HG03457 (cell line): Measurements from ENCODE around the gene BMERB1.
"Not testable (repeated sequence)": the region's sequence is repeated elsewhere in the genome, so short reads cannot be mapped to it uniquely, and the experiment has no call there.

ENCODE experiments used
- ATAC-seq: cut with Tn5 transposase; IDR thresholded peaks from one replicate; pipeline ENCODE4 v1.9.1; 2021; ENCODE audit warnings: moderate number of reproducible peaks; ENCODE audit not compliant: unreplicated experiment

Gene BMERB1

DNA sequence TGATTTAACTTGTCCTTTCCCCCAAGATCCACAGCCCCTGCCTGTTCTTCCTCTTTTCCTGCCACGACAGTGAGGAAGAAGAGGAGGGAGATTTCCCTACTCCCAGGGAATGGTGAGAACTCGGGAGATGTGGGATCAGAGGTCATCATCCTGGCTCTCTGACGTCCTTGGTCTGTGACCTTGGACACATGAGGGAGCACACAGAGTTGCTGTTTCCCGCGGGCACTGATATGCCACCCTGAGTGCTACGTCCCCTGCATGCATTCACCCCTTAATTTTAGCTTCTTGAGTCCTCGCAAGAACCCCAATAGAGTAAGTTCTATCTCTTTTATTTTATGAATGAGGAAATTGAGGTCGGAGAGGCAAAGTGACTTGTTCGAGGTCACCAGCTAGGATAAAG, 85.4 kb downstream of the BMERB1 start:
- ATAC-seq, result no peak

DNA sequence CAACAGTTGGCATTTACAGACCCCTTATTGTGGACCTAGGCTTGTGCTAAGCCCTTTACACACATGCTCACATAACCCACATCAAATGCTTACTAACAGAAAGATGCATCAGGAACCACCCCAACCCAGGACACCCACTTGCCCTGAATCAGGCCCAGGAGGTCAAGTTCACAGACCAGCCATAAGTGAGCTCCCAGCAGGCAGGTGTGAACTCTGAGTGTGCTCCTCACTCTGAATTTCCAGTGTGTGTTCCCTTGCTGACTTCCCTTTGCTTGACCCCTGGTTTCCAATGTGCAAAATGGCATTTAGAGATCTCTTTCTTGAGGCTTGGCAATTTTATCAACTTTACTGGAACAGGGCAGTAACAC, 87.0 kb downstream of the BMERB1 start:
- ATAC-seq, result no peak

DNA sequence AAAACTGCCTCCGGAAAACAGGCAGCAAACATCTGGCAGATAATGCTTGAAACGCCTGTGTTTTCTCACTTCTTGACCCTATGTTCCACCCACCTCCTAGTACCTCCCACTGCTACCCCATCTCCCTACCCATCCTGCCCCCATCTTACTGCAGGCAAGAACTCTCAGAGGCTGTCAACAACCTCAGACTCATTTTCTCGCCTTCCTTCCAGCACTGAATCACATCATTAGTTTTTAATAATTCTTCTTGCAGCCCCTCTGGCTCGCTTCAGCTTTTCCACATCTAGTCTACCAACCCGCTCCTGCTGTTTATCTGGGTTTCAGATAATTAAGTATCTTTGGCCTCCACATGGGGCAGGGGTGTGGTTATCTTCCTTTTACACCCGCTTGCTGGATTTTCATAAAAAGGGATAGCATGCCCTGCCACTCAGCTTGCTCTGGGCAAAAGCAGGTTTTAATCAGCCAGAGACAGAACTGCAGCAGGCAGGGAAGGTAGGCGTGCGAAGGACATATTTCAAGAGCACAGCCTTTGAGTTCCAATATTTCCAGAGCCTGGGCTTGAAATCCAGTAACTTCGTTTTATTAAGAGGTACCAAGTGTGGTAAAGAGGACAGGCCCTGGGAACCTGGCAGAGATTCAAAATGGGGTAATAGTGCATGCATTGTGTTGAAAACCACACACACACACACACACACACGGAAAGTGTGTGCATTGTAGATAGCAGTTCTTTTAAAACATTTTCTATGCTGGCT, 87.5 kb downstream of the BMERB1 start:
- no peak for ATAC-seq

DNA sequence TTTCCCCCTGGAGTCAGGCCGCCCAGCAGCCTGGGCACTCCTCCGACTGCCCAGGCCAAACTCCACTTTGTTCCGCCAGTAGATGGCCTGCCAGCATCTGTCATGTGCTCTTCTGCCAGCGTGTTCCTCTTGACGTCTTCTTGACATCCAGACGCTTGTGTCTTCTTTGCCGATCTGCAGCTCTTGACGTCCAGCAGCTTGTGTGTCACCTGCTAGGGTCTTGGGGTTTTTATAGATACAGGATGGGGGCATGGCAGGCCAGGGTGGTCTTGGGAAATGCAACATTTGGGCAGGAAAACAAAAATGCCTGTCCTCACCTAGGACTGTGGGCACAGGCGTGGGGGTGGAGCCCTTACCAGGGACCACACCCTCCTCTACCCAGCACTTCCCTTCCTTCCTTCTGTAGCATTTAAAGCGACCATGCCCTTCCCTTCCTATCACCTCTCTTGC, 88.7 kb downstream of the BMERB1 start:
- no peak for ATAC-seq

DNA sequence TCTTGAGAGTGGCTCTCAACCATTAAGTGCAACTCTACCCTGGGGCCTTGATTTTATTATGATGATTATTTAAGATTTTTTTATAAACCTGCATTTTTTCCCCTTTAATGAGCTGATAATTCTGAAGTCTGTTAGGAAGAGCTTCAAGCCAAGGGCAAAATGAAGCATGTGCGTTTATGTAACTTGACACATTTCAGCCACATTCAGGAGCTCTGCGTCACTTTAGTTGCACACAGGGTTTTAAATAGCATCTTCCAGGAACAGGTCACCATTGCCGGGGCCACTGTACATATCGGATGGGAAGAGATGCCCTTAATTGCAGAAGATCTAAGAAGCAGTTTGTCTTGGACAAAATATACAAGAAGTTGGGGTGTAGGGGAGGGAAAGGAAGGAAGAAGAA, 89.6 kb downstream of the BMERB1 start:
- ATAC-seq, result no peak

DNA sequence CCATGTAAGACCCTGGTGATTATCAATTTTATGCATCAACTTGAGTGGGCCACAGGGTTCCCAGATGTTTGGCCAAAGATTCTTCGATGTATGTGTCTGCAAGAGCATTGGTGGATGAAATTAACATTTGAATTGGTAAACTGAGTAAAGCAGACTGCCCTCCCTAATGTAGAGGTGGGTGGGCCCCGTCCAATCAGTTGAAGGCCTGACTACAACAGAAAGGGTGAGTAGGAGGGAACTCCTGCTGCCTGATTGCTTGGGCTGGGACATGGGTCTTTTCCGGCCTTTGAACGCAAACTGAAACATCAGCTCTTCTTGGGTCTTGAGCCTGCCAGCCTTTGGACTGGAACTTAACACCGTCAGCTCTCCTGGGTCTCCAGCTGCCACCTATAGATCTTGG, 90.6 kb downstream of the BMERB1 start:
- no peak for ATAC-seq

DNA sequence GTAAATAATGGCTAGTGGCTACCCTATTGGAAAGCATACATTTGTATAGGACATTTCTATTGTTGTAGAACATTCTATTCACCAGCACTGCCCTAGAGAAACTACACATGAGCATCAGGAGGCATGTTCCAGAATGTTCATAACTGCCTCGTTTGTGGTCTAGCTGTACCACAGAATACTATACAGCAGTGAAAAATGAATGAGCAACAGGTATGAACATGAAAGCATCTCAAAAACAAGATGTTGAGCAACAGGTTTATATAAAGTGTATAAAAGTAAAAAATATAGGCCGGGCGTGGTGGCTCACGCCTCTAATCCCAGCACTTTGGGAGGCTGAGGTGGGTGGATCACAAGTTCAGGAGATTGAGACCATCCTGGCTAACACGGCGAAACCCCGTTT, 91.7 kb downstream of the BMERB1 start:
- no peak for ATAC-seq

DNA sequence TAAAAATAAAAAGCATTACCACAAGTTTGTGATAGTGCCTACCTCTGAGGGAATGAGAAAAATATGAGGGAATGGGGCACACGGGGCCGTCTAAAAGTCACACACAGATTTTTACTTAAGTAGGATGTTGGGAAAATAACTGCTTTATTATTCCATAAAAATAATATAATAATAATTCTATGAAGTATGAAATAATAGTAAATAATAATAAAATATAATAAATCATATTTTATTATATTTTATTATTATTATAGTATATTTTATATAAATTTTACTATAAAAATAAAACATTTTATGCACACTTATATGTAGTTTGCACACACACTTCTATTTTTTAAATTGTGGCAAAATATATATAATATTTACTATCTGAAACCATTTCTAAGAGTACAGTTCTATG, 92.3 kb downstream of the BMERB1 start:
- no peak for ATAC-seq

DNA sequence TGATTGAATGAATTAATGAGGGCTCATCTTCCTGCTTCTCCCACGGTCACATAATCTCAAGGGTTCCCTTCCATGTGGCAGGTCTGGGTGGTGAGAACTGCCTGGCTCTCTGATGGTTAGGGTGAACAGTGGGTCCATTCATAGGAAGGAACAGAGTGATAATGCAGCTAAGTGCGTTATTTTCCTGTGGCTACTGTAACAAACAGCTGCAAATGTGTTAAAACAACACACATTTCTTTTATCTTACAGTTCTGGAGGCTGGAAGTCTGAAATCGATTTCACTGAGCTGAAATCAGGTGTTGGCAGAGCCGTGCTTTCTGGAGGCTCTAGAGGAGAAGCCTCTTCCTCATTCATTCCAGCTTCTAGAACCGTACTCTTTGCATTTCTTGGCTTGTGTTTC, 95.3 kb downstream of the BMERB1 start:
- ATAC-seq, result no peak

DNA sequence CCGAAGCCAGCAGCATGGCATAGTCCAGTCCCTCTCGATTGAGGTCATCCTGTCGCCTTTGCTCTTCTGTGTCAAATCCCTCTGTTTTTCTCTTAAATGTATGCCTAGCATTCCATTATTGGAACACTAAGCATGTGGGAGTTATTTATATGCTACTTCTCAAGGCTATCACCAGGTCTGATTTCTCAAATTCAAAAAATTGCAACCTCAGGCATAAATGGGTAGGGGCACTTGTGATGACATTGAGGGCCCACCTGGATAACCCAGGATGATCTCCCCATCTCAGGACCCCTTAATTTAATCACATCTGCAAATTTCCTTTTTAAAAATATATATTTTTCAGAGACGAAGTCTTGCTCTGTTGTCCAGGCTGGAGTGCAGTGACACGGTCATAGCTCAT, 95.7 kb downstream of the BMERB1 start:
- no peak for ATAC-seq

DNA sequence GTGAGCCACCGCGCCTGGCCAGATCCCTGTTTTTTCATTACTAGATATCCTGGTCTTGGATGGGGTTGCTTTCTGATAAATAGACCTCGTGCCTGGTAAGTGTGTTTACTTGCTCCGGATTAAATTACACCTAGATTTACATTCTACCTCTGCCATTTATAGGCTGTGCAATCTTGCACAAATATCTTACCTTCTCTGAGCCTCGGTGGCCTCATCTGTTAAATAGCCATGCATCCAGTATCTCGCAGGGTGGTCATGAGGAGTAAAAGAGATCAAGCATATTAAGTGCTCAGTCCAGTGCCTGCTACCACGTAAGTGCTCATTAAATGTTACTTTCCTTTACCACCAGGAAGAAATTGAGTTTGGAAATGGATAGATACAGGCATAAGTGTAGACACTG, 98.4 kb downstream of the BMERB1 start:
- no peak for ATAC-seq

DNA sequence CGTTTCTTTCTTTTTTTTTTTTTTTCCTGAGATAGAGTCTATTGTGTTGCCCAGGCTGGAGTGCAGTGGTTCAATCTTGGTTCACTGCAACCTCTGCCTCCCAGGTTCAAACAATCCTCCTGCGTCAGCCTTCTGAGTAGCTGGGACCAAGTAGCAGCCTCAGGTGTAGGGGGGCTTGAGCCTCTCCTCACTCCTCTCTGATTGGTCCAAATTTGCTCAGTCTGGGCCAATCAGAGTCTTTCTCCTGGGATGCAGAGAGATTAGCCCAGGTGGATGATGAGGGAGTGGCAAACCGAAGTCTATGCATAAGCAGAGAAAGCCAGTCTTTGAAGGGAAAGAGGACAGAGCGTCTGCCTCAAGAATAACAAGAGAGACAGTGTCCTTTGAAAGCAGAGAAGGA, 99.0 kb downstream of the BMERB1 start:
- ATAC-seq, result no peak

DNA sequence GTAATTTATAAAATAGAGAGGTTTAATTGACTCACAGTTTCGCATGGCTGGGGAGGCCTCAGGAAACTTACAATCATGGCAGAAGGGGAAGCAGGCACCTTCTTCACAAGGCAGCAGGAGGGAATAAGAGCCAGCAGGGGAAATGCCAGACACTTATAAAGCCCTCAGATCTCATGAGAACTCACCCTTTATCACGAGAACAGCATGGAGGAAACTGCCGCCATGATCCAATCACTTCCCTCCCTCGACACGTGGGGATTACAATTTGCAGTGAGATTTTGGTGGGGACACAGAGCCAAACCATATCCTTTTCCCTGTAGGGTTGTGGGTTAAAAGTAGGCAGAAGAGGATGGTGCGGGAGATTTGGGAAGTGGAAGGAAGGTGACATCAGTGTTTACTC, 101.4 kb downstream of the BMERB1 start:
- no peak for ATAC-seq

DNA sequence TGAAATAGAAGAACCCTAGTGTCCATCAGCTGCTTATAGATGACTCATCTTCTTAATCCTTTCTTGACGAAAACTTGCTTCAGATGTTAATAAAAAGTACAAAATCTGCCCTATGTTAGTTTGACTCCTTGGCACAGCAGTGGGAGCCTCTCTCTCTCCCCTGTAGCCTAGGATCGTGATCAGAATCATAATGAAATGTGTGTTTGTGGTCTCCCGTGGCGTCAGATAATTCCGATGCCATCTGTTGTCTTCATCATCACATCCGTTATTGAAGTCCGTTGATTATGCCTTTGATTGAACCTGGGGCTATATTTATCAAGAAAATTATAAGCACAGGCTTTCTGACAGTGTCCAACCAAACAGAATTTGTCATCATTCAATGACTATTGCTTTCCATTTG, 102.5 kb downstream of the BMERB1 start:
- ATAC-seq, result no peak

DNA sequence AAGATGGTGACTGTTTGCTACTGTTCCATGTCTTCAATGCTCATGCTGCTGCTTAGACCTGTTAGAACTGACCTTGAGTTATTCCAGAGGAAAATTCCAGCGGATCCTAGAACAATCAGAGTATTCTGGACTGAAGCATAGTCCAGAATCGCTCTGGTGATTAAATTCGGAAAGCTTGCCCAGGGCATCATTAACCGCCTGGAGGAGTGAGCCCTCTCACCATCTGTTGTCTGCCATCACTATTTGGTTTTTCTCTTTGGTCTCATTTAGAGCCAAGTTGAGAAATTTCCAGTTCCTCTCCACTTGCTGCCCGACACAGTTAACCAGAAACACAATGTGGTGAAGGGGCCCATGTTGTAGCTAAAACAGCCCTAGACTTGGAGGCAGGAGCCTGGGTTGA, 104.1 kb downstream of the BMERB1 start:
- no peak for ATAC-seq

DNA sequence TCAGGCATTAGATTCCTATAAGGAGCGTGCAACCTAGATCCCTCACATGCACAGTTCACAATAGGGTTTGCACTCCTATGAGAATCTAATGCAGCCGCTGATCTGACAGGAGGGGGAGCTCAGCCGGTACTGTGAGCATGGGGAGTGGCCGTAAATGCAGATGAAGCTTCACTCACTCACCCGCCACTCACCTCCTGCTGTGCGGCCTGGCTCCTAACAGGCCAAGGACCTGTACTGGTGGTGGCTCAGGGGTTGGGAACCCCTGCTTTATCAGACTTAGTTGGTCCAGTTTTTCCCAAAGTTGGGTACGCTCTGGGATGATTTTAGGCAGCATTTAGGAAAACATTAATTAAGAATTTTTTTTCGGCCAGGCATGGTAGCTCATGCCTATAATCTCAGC, 104.8 kb downstream of the BMERB1 start:
- ATAC-seq, result no peak

DNA sequence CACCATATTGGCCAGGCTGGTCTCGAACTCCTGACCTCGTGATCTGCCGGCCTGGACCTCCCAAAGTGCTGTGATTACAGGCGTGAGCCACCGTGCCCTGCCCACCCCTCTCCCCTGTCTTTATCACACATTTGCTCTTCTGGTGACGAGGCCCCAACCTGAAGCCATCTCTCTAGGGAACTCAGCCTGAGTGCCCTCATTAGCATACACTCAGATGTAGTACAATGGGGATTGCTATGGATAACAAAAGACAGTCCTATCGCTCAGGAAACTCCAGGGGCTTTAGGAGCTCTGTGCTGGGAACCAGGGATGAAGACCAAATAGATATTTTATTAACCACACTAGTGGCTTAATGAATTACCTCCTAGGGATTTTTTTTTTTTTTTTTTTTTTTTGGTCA, 107.9 kb downstream of the BMERB1 start:
- ATAC-seq, result no peak

DNA sequence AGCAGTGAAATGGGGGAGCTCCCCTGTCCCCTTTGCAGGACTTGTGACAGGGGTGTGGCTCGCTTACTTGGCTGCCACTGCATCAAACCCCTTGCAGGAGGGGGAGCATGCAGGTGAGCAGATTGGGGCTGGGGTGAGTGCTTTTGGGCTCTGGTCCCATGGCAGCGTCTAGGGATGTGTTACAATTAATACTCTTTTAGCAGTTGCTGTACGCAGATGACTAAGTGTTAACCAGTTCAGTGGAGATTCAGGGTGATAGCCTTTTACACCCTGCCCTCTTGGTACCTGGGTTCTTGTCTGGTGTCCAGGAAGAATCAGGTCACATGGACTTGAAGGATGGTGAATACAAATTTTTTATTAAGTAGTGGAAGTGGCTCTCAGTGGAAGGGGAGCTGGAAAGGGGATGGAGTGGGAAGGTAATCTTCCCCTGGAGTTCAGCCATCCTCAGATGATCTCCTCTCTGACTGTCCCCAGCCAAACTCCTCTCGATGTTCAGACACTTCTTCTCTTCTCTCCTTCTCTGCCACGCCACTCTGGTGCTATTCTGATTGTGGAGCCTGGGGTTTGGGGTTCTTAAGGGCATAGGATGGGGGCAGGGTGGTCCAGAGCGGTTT, 108.5 kb downstream of the BMERB1 start:
- ATAC-seq, result no peak

DNA sequence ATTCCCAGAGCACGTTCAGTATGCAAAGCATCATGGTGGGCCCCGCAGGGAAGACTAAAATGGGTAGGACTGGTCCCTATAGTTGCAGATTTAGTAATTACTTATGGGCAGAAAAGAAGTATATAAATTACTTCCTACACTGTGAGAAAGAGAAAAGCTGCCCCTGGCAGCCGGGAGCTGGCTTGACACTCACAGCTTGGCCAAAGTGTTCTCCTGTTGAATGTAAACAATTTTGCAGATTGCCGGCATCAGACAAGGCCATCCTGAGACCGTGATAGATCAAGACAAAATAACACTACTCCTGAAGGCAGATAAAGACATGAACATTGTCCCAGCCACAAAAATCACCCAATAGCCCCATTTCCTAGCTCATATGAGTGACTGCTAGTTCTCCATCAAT, 110.0 kb downstream of the BMERB1 start:
- no peak for ATAC-seq

DNA sequence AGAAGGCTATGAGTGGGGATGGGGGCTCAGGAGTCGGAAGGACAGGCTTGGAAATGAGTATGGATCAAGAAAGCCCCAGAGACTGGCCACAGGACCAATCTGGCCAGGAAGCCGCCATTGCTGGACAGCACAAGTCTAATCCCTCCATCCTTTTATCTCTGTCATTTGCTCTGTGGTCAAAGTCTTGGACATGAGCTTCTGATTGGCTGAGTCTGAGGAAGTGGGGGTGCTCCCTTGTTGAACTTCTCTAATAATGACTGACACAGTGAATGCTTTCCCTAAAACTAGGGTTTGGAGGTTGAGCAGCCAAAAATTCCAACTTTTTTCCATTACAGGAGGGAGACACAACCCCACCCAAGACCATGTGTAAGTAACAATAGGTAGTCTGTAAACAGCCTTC, 111.2 kb downstream of the BMERB1 start:
- ATAC-seq, result no peak

DNA sequence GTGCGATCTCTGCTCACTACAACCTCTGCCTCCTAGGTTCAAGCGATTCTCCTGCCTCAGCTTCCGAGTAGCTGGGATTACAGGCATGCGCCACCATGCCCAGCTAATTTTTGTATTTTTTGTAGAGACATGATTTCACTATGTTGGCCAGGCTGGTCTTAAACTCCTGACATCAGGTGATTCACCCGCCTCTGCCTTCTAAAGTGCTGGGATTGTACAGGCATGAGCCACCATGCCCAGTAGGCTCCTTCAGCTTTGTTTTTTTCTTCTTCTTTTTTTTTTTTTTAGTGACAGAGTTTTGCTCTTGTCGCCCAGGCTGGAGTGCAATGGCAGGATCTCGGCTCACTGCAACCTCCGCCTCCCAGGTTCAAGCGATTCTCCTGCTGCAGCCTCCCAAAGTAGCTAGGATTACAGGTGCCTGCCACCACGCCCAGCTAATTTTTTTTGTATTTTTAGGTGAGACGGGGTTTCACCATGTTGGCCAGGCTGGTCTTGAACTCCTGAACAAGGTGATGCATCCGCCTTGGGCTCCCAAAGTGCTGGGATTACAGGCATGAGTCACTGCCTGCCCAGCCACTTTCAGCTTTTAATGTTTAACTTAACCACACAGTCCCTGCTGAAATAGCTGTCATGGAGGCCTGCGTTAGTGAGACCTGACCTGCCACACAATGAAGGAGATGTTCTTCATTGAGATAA, 112.8 kb downstream of the BMERB1 start:
- ATAC-seq, result not testable (repeated sequence)

DNA sequence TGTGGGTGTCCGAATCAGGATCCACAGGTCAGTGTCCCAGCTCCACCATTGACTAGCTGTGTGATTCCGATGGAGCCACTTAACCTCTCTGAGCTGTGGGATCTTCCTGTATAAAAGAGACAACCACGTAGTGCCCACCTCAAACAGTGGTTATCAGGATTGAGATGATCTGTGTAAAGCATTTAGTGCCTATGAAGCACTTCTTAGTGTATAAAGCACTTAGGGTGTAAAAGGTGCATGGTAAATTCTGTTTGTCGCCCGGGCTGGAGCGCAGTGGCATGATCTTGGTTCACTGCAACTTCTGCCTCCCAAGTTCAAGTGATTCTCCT, 113.3 kb downstream of the BMERB1 start:
- ATAC-seq, result no peak
